Transverse colon (tissue), 4 donors: ENCODE measurements around the gene DELE1. TPM values are rescaled to one million over a fixed set of nuclear protein-coding genes. Genes with fewer than 3 reads are reported as not detected.

Experiments
- DNase-seq: peaks from one replicate; pipeline ENCODE4 v3.0.0-alpha.2; 2019
- H3K27ac ChIP-seq, 4 donors: fragments of 200-600 bp; sonication (generic); 2 replicates each; pipeline ENCODE4 v1.5.1; 2016 to 2018; ENCODE audit warnings: inconsistent platforms in 4 of 4
- H3K27me3 ChIP-seq: fragments of 200-600 bp; sonication (generic); 2 replicates; pipeline ENCODE4 v1.5.1; 2017; ENCODE audit warnings: inconsistent platforms
- H3K36me3 ChIP-seq, 4 donors: fragments of 200-600 bp; sonication (generic); 2 replicates each; pipeline ENCODE4 v1.5.1; 2017 to 2019; ENCODE audit warnings: inconsistent platforms in 4 of 4
- H3K4me1 ChIP-seq, 4 donors: fragments of 200-600 bp; sonication (generic); 2 replicates each; pipeline ENCODE4 v1.5.1; 2017 to 2020; ENCODE audit warnings: inconsistent platforms in 4 of 4
- H3K4me3 ChIP-seq, 4 donors: fragments of 200-600 bp; sonication (generic); 1 replicate in 1 of 4; 2 replicates in 3 of 4; pipeline versions ENCODE4 v1.5.1 to v1.6.1; 2017 to 2019; ENCODE audit warnings: inconsistent platforms in 4 of 4
- H3K9me3 ChIP-seq, 2 donors: fragments of 200-600 bp; sonication (generic); 2 replicates each; pipeline ENCODE4 v1.5.1; 2017 to 2019; ENCODE audit warnings: inconsistent platforms in 2 of 2
- CTCF ChIP-seq, 5 experiments: fragments of 200-600 bp in 3 of 5; fragments of 450-650 bp in 2 of 5; sonication (generic) in 3 of 5; IDR thresholded peaks; 1 replicate in 2 of 5; 2 replicates in 3 of 5; pipeline ENCODE4 v1.5.1; 2016 to 2017; ENCODE audit warnings: antibody characterized with exemption in 5 of 5, inconsistent platforms in 3 of 5, mild to moderate bottlenecking in 2 of 5, moderate library complexity in 1 of 5
- EP300 ChIP-seq: sonication (generic); formaldehyde crosslinking; IDR thresholded peaks from one replicate; pipeline ENCODE4 v1.6.1; 2017; ENCODE audit warnings: antibody characterized with exemption, low read depth
- POLR2A ChIP-seq: fragments of 450-650 bp; IDR thresholded peaks from one replicate; pipeline ENCODE4 v1.6.1; 2016; ENCODE audit warnings: antibody characterized with exemption, mild to moderate bottlenecking, moderate library complexity
- POLR2AphosphoS5 ChIP-seq, 3 donors: sonication (generic); formaldehyde crosslinking; IDR thresholded peaks; one replicate each; pipeline ENCODE4 v1.6.1; 2016; ENCODE audit warnings: antibody characterized with exemption in 3 of 3
- WGBS, 2 donors: methylation state at CpG; one replicate each; pipeline ENCODE4 v1.1.5; 2018; ENCODE audit warnings: low coverage in 1 of 2; 5-methylcytosine and 5-hydroxymethylcytosine counted together
- in situ Hi-C, 4 donors: fragments of 200-750 bp; cut with MboI; loops; one replicate each; pipeline versions ENCODE4 v1.15.0 to v1.15.1; 2017; ENCODE audit warnings: low sequenced_read_pairs in 3 of 4, low pct_ligation_motif_present in 1 of 4, low pct_unique_long_range_greater_than_20kb in 1 of 4
- intact Hi-C: fragments of 100-400 bp; cut with DNase I; formaldehyde crosslinking; loops from one replicate; pipeline ENCODE4 v1.15.1; 2023; ENCODE audit warnings: low total_unique reads
- total RNA-seq, 4 donors: library from RNA; depleted of rRNA; stranded (reverse); fragments of >200 nt; gene quantifications; one replicate each; pipeline ENCODE4 v1.1.0, GENCODE V29; 2016

Gene DELE1
- total RNA-seq, 4 donors from 2014 or later = 92.6 to 270 (median 126) TPM

GRCh38 chr5:141951332-141951781, 27.7 kb downstream of the DELE1 start:
- in situ Hi-C loops = loop anchor here in 2 of 4 donors (10.0 kb wide), 2 partner anchors 67 to 257 kb away; no protein-coding TSS in a partner anchor
- H3K4me1 ChIP-seq = no peaks in the 10 kb centered on the region
- WGBS, 2 donors = 64 to 84% methylated on average over 4 to 9 of the region's 9 CpGs
- TF ChIP-seq POLR2A (no peak), CTCF (IDR thresholded peaks at IDR 0.05) (no peak)
- no peak overlapping the region for H3K4me3 ChIP-seq
- peak overlapping the region in 1 of 4 donors; percentile 32 for H3K27ac ChIP-seq
- intact Hi-C loops = no loop called here
- no peaks in the 10 kb centered on the region for H3K27me3 ChIP-seq
- no peaks in the 10 kb centered on the region for H3K9me3 ChIP-seq
- no peak for DNase-seq
- H3K36me3 ChIP-seq = no peaks in the 10 kb centered on the region

GRCh38 chr5:141952020-141952419, 28.3 kb downstream of the DELE1 start:
- in situ Hi-C loops = loop anchor here in 2 of 4 donors (10.0 kb wide), 2 partner anchors 67 to 257 kb away; no protein-coding TSS in a partner anchor
- Histone ChIP-seq H3K27me3 (no peaks in the 10 kb centered on the region), H3K9me3 (no peaks in the 10 kb centered on the region), H3K4me3 (no peak overlapping the region), H3K4me1 (no peaks in the 10 kb centered on the region), H3K36me3 (no peaks in the 10 kb centered on the region), H3K27ac (peak overlapping the region in 1 of 4 donors; percentile 28)
- TF ChIP-seq EP300 (no peak), POLR2AphosphoS5 (IDR thresholded peaks at IDR 0.05) (no peak)
- intact Hi-C loops = no loop called here
- no peak for DNase-seq
- WGBS, 2 donors = 50 to 80% methylated on average over 2 of the region's 2 CpGs

GRCh38 chr5:141954194-141954593, 30.5 kb downstream of the DELE1 start:
- in situ Hi-C loops = loop anchor here in 2 of 4 donors (10.0 kb wide), 2 partner anchors 69 to 259 kb away; no protein-coding TSS in a partner anchor
- Histone ChIP-seq H3K27me3 (no peaks in the 10 kb centered on the region), H3K27ac (no peak overlapping the region), H3K4me1 (peaks cover 0 to 6% (median 0%) of the 10 kb centered on the region in 4 donors), H3K36me3 (no peaks in the 10 kb centered on the region), H3K4me3 (no peak overlapping the region), H3K9me3 (no peaks in the 10 kb centered on the region)
- no peak for DNase-seq
- intact Hi-C loops = no loop called here
- WGBS, 2 donors = 94% methylated on average over 2 of the region's 2 CpGs; no CpG with 5 or more reads in 1 of the 2 donors
- TF ChIP-seq CTCF (IDR thresholded peaks at IDR 0.05) = no peak
- TF ChIP-seq POLR2A = no peak
- TF ChIP-seq POLR2AphosphoS5 (IDR thresholded peaks at IDR 0.05) = no peak
- no peak for TF ChIP-seq EP300

- H3K27me3 ChIP-seq = no peaks in the 10 kb centered on the region
- no peak overlapping the region for H3K4me3 ChIP-seq
- no peak for DNase-seq
- H3K4me1 ChIP-seq = peaks cover 0 to 18% (median 3%) of the 10 kb centered on the region in 4 donors
- TF ChIP-seq POLR2AphosphoS5 (IDR thresholded peaks at IDR 0.05) = no peak
- no peaks in the 10 kb centered on the region for H3K36me3 ChIP-seq
- WGBS, 2 donors = 79% methylated on average over 16 of the region's 16 CpGs; no CpG with 5 or more reads in 1 of the 2 donors
- no peaks in the 10 kb centered on the region for H3K9me3 ChIP-seq
- intact Hi-C loops (loop anchor here (5.0 kb wide), 1 partner anchor 265 kb away; no protein-coding TSS in a partner anchor), in situ Hi-C loops (loop anchor here in 3 of 4 donors (5.0 to 10.0 kb wide), 4 partner anchors 73 to 265 kb away; no protein-coding TSS in a partner anchor)
- H3K27ac ChIP-seq = peak overlapping the region in 2 of 4 donors; percentile 40 to 50
These were observed 33.8 kb downstream of the DELE1 start for GRCh38 chr5:141957367-141957996.

GRCh38 chr5:141958113-141958512, 34.4 kb downstream of the DELE1 start, which contains the start of gene PCDH12:
TSS of gene PCDH12 (minus strand) at chr5:141958202. CDS start at chr5:141957851, 351 bp downstream.
- peaks cover 0 to 18% (median 3%) of the 10 kb centered on the region in 4 donors for H3K4me1 ChIP-seq
- H3K4me3 ChIP-seq = no peak within 1 kb of the TSS
- intact Hi-C loops (loop anchor here (5.0 kb wide), 1 partner anchor 266 kb away; no protein-coding TSS in a partner anchor), in situ Hi-C loops (loop anchor here in 3 of 4 donors (5.0 to 10.0 kb wide), 4 partner anchors 73 to 266 kb away; no protein-coding TSS in a partner anchor)
- no peaks in the 10 kb centered on the region for H3K36me3 ChIP-seq
- TF ChIP-seq EP300 = no peak
- TF ChIP-seq POLR2A = no peak
- no peak for TF ChIP-seq CTCF (IDR thresholded peaks at IDR 0.05)
- peak in 1 of 3 donors; percentile 16 for TF ChIP-seq POLR2AphosphoS5 (IDR thresholded peaks at IDR 0.05)
- peak within 1 kb of the TSS in 2 of 4 donors; percentile 40 to 50 for H3K27ac ChIP-seq
- no peaks in the 10 kb centered on the region for H3K9me3 ChIP-seq
- WGBS, 2 donors = 27 to 42% methylated on average over 2 to 7 of the region's 7 CpGs
- H3K27me3 ChIP-seq = no peaks in the 10 kb centered on the region
- peak; percentile 13 for DNase-seq
